ENCODE measurements around the gene HOXA13.

The HOXA13 gene

DNA sequence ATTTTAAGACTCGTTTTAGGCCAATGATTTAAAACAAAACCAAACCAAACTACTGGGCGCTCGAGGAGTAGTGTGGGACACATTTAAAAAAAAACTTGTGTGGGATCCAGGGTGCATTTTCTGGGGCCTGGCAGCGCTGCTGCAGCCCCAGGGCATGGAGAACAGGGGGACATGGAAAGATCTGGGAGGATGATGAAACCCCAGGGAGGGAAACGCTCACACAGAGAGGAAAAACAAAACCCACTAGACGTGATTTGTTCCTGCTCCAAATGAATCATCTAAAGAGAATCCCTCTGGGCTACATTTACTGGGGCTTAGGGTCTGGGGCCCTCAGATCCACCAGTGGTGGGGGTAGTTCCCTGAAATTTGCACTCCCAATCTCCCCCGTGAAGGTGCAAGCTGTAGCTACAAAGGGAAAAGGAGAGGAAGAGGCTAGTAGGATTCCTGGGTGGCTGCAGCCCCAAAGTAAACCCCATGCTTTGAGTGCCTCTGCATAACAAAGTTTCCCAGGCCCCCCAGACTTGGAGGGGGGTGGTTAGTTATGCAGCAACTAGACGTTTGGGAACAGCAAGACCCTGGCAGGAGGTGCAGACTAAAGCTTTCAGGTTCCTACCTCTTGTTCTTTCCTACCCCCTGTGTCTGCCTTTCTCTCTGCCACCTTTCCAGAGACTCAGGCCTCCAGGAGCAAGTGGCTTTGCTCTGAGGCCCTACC, 14.5 kb upstream of the HOXA13 start:
- H3K18ac ChIP-seq (ENCODE audit: low read length) = peak overlapping the region; percentile 31
- no peak overlapping the region for H2AK5ac ChIP-seq (ENCODE audit: low read length)
- no peak overlapping the region for H3K9ac ChIP-seq (ENCODE audit: low read length)
- no peak for DNase-seq
- H2BK15ac ChIP-seq (replicated peaks; ENCODE audit: low read depth) = no peak overlapping the region
- no peak overlapping the region for H2BK5ac ChIP-seq (ENCODE audit: low read length)
- no peaks in the 10 kb centered on the region for H3K79me1 ChIP-seq (ENCODE audit: low read length)
- H3K56ac ChIP-seq (ENCODE audit: low read length) = peak overlapping the region; percentile 25
- H3K4me3 ChIP-seq (ENCODE audit: low read length) = no peak overlapping the region
- H3K23ac ChIP-seq (ENCODE audit: low read length) = no peak overlapping the region
- H3K4me2 ChIP-seq (ENCODE audit: low read length) = no peak overlapping the region
- no peaks in the 10 kb centered on the region for H3K36me3 ChIP-seq (ENCODE audit: control insufficient read depth, insufficient read depth, low read length)
- no peak overlapping the region for H4K8ac ChIP-seq (ENCODE audit: low read depth, low read length)
- H3K4ac ChIP-seq (ENCODE audit: low read depth, low read length) = no peak overlapping the region
- no CpG with 5 or more reads among the region's 8 CpGs for WGBS (ENCODE audit: extremely low coverage, insufficient coverage, low lambda C conversion rate)
- no peak overlapping the region for H3K27ac ChIP-seq (ENCODE audit: low read depth, low read length)
- H3K4me1 ChIP-seq (ENCODE audit: control insufficient read depth, low read depth, low read length) = peaks cover 2% of the 10 kb centered on the region
- no peaks in the 10 kb centered on the region for H3K79me2 ChIP-seq (ENCODE audit: control insufficient read depth, insufficient read depth, low read length)
- H3K27me3 ChIP-seq (ENCODE audit: insufficient read depth, low read length, poor library complexity) = peaks cover 39% of the 10 kb centered on the region
- H4K5ac ChIP-seq (ENCODE audit: low read length) = no peak overlapping the region
- no peak overlapping the region for H2BK120ac ChIP-seq (ENCODE audit: low read depth, low read length)

DNA sequence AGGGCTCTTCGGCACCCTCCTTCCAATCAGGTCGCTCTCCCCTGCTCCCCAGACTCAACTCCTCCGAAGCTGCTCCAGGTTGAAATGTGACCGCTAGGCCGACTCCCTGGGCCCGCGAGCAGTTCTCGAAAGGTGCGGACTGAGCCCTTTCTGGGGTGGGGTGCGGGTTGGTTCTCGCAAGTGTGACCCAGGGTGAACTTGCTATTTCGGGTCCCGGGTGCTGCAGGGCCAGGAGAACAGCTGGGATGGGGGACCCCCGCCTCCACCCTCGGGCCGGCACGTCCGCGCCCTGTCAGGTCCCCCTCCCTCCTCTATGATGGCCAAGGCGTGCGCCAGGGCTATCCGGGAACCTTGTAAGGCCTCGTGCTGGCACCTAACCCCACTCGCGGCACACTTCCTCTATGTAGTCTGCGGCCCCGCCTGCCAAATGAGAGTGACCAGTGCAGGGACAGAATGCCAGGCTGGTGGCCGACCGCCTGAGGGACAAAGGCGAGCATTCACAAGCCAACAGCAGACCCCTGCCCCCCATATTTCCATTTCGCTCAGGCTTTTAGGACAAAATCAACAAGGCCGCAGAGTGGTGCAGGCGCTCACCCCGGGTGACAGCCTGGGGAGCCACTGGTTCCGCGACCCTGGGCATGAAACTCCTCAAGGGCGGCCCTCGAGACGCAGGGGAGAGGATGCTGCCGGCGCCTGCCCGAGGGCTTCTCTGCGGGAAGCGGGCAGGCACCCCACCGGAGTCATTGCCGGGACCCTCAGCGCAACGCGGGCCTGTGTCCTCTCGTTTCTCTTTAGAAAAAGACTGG, 13.7 kb upstream of the HOXA13 start:
- no peak overlapping the region for H3K4ac ChIP-seq (ENCODE audit: low read depth, low read length)
- peak overlapping the region; percentile 67 for H3K56ac ChIP-seq (ENCODE audit: low read length)
- peak overlapping the region; percentile 89 for H3K23ac ChIP-seq (ENCODE audit: low read length)
- no peak for DNase-seq
- no peaks in the 10 kb centered on the region for H3K79me2 ChIP-seq (ENCODE audit: control insufficient read depth, insufficient read depth, low read length)
- no peak overlapping the region for H2BK5ac ChIP-seq (ENCODE audit: low read length)
- no peak overlapping the region for H2BK120ac ChIP-seq (ENCODE audit: low read depth, low read length)
- H4K8ac ChIP-seq (ENCODE audit: low read depth, low read length) = no peak overlapping the region
- H4K5ac ChIP-seq (ENCODE audit: low read length) = no peak overlapping the region
- peaks cover 44% of the 10 kb centered on the region for H3K27me3 ChIP-seq (ENCODE audit: insufficient read depth, low read length, poor library complexity)
- WGBS (ENCODE audit: extremely low coverage, insufficient coverage, low lambda C conversion rate) = no CpG with 5 or more reads among the region's 50 CpGs
- no peak overlapping the region for H3K18ac ChIP-seq (ENCODE audit: low read length)
- no peak overlapping the region for H2BK15ac ChIP-seq (replicated peaks; ENCODE audit: low read depth)
- no peak overlapping the region for H3K4me3 ChIP-seq (ENCODE audit: low read length)
- H3K4me1 ChIP-seq (ENCODE audit: control insufficient read depth, low read depth, low read length) = peaks cover 2% of the 10 kb centered on the region
- peak overlapping the region; percentile 54 for H3K4me2 ChIP-seq (ENCODE audit: low read length)
- H2AK5ac ChIP-seq (ENCODE audit: low read length) = no peak overlapping the region
- H3K36me3 ChIP-seq (ENCODE audit: control insufficient read depth, insufficient read depth, low read length) = no peaks in the 10 kb centered on the region
- H3K27ac ChIP-seq (ENCODE audit: low read depth, low read length) = no peak overlapping the region
- no peaks in the 10 kb centered on the region for H3K79me1 ChIP-seq (ENCODE audit: low read length)
- peak overlapping the region; percentile 34 for H3K9ac ChIP-seq (ENCODE audit: low read length)

DNA sequence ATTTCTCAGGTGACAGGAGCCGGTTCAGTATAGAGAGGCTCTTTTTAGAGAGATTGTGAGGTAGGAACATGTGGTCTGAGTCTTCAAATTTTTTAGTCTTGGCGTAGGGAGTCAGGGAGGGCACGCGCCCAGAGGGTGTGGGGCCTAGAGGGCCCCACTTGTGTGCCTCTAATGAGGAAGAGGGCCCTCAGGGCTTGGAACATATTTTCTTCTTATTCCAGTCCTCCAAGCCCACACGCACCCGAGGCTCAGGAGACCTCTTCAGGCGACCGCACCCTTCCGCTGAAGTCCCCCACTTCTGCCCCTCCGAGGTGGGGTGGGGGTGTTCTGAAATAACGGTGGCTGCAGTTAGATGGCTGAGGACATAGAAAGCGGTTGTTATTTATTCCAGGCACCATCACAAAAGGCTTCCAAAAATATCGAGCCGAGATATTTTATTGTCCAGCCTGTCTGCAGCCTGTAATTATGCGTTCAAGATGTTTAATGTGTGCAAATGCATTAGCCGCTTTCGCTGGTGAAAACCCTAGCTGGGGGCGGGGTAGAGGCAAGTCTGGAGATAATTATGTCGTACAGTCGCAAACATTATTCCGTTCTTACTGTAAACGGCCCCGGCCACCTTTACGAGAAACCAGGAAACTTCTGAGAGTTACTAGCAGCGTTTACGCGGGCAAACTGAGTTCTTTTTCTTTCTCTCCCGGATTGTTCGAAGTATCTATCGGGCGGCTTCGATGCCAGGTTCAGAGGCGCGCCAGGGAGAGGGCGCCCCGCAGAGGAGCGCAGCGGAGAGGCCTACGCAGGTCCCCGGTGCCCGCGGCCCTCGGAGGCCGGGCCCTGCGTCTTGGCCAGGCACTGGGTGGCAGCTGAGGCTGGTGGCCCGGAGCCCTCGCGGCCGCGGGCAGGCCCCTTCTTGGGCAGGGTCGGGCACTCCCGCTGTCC, 12.9 kb upstream of the HOXA13 start:
- no peaks in the 10 kb centered on the region for H3K79me1 ChIP-seq (ENCODE audit: low read length)
- no peak overlapping the region for H3K27ac ChIP-seq (ENCODE audit: low read depth, low read length)
- H3K27me3 ChIP-seq (ENCODE audit: insufficient read depth, low read length, poor library complexity) = peaks cover 52% of the 10 kb centered on the region
- H3K18ac ChIP-seq (ENCODE audit: low read length) = no peak overlapping the region
- no peak overlapping the region for H2AK5ac ChIP-seq (ENCODE audit: low read length)
- H3K23ac ChIP-seq (ENCODE audit: low read length) = peak overlapping the region; percentile 89
- no peak overlapping the region for H3K4ac ChIP-seq (ENCODE audit: low read depth, low read length)
- no peak overlapping the region for H4K5ac ChIP-seq (ENCODE audit: low read length)
- no peak overlapping the region for H2BK120ac ChIP-seq (ENCODE audit: low read depth, low read length)
- WGBS (ENCODE audit: extremely low coverage, insufficient coverage, low lambda C conversion rate) = no CpG with 5 or more reads among the region's 52 CpGs
- H3K36me3 ChIP-seq (ENCODE audit: control insufficient read depth, insufficient read depth, low read length) = no peaks in the 10 kb centered on the region
- no peak for DNase-seq
- no peak overlapping the region for H4K8ac ChIP-seq (ENCODE audit: low read depth, low read length)
- no peak overlapping the region for H2BK5ac ChIP-seq (ENCODE audit: low read length)
- H3K4me1 ChIP-seq (ENCODE audit: control insufficient read depth, low read depth, low read length) = peaks cover 2% of the 10 kb centered on the region
- peak overlapping the region; percentile 34 for H3K9ac ChIP-seq (ENCODE audit: low read length)
- no peak overlapping the region for H3K4me3 ChIP-seq (ENCODE audit: low read length)
- peak overlapping the region; percentile 67 for H3K56ac ChIP-seq (ENCODE audit: low read length)
- H2BK15ac ChIP-seq (replicated peaks; ENCODE audit: low read depth) = no peak overlapping the region
- H3K4me2 ChIP-seq (ENCODE audit: low read length) = peak overlapping the region; percentile 54
- no peaks in the 10 kb centered on the region for H3K79me2 ChIP-seq (ENCODE audit: control insufficient read depth, insufficient read depth, low read length)

DNA sequence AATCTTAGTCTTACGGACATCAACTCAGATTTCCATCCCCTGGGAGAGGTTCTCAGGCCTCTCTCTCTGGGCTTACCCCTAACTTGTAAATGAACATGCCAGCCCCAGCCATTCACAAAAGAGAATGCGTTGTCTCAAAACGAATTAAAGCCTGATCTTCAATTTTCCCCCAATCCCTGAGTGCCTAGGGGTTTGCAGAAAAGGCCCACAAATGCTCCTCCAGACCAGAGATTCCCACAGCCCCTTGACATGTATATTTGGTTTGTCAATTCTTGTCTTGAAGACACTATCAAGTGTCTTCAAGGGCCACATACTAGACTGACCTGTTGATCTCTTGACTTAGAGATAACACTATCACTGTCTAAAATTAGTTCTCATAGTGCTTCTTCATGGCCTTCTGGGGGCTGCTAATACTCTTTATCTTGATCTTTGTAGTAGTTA, 11.9 kb upstream of the HOXA13 start:
- peaks cover 2% of the 10 kb centered on the region for H3K4me1 ChIP-seq (ENCODE audit: control insufficient read depth, low read depth, low read length)
- no peak for DNase-seq
- H3K36me3 ChIP-seq (ENCODE audit: control insufficient read depth, insufficient read depth, low read length) = no peaks in the 10 kb centered on the region
- no peak overlapping the region for H3K23ac ChIP-seq (ENCODE audit: low read length)
- H2BK15ac ChIP-seq (replicated peaks; ENCODE audit: low read depth) = no peak overlapping the region
- no peak overlapping the region for H3K4ac ChIP-seq (ENCODE audit: low read depth, low read length)
- H3K27ac ChIP-seq (ENCODE audit: low read depth, low read length) = no peak overlapping the region
- no peak overlapping the region for H2BK5ac ChIP-seq (ENCODE audit: low read length)
- no peak overlapping the region for H4K8ac ChIP-seq (ENCODE audit: low read depth, low read length)
- H3K56ac ChIP-seq (ENCODE audit: low read length) = no peak overlapping the region
- H3K79me1 ChIP-seq (ENCODE audit: low read length) = no peaks in the 10 kb centered on the region
- H3K27me3 ChIP-seq (ENCODE audit: insufficient read depth, low read length, poor library complexity) = peaks cover 59% of the 10 kb centered on the region
- H3K9ac ChIP-seq (ENCODE audit: low read length) = no peak overlapping the region
- no peak overlapping the region for H2BK120ac ChIP-seq (ENCODE audit: low read depth, low read length)
- H3K79me2 ChIP-seq (ENCODE audit: control insufficient read depth, insufficient read depth, low read length) = no peaks in the 10 kb centered on the region
- no peak overlapping the region for H3K4me3 ChIP-seq (ENCODE audit: low read length)
- no peak overlapping the region for H4K5ac ChIP-seq (ENCODE audit: low read length)
- H3K18ac ChIP-seq (ENCODE audit: low read length) = no peak overlapping the region
- H3K4me2 ChIP-seq (ENCODE audit: low read length) = no peak overlapping the region
- no CpG with 5 or more reads among the region's 3 CpGs for WGBS (ENCODE audit: extremely low coverage, insufficient coverage, low lambda C conversion rate)
- no peak overlapping the region for H2AK5ac ChIP-seq (ENCODE audit: low read length)

DNA sequence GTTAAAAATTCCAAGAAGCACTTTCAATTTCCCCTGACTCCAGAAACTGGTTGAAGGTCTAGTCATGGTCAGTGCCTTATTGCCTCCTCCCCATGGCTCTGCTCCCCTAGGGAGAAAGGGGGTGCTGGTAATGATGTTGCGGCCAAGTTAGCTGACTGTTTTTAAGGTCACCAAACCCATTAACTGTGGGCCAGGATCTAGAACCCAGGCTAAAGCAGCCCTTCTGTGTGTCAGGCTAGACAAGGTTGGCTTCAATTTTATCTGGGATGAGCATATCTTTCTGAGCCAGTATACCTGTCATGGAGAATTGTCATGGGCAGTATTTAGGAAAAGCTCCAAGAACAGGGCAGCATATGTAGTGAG, 11.2 kb upstream of the HOXA13 start:
- H3K27ac ChIP-seq (ENCODE audit: low read depth, low read length) = no peak overlapping the region

More for the DNA sequence above, 11.2 kb upstream of the HOXA13 start:
- Histone ChIP-seq H3K23ac (ENCODE audit: low read length) (no peak overlapping the region), H3K4me2 (ENCODE audit: low read length) (no peak overlapping the region), H3K4me3 (ENCODE audit: low read length) (no peak overlapping the region), H2AK5ac (ENCODE audit: low read length) (no peak overlapping the region), H2BK15ac (replicated peaks; ENCODE audit: low read depth) (peak overlapping the region; percentile 20), H3K36me3 (ENCODE audit: control insufficient read depth, insufficient read depth, low read length) (no peaks in the 10 kb centered on the region), H4K5ac (ENCODE audit: low read length) (no peak overlapping the region), H3K4ac (ENCODE audit: low read depth, low read length) (no peak overlapping the region), H2BK120ac (ENCODE audit: low read depth, low read length) (no peak overlapping the region), H3K9ac (ENCODE audit: low read length) (no peak overlapping the region), H3K18ac (ENCODE audit: low read length) (no peak overlapping the region), H3K4me1 (ENCODE audit: control insufficient read depth, low read depth, low read length) (peaks cover 2% of the 10 kb centered on the region), H3K56ac (ENCODE audit: low read length) (no peak overlapping the region), H3K79me1 (ENCODE audit: low read length) (no peaks in the 10 kb centered on the region), H3K27me3 (ENCODE audit: insufficient read depth, low read length, poor library complexity) (peaks cover 61% of the 10 kb centered on the region), H2BK5ac (ENCODE audit: low read length) (no peak overlapping the region), H3K79me2 (ENCODE audit: control insufficient read depth, insufficient read depth, low read length) (no peaks in the 10 kb centered on the region), H4K8ac (ENCODE audit: low read depth, low read length) (no peak overlapping the region)
- WGBS (ENCODE audit: extremely low coverage, insufficient coverage, low lambda C conversion rate) = no CpG with 5 or more reads among the region's 1 CpG
- DNase-seq = no peak
